Body of pancreas (tissue), 4 donors: ENCODE measurements around the gene SPATA33.

Source experiments
- POLR2A ChIP-seq, 3 donors: fragments of 450-650 bp; IDR thresholded peaks; one replicate each; pipeline ENCODE4 v1.6.1; 2016; ENCODE audit warnings: antibody characterized with exemption in 3 of 3, mild to moderate bottlenecking in 2 of 3
- TF ChIP-seq, protein P1 (sequence below), 7 experiments: fragments of 450-650 bp in 4 of 7; fragments of 200-600 bp in 3 of 7; sonication (generic) in 3 of 7; IDR thresholded peaks; one replicate each; pipeline ENCODE4 v1.5.1; 2016 to 2019; ENCODE audit warnings: antibody characterized with exemption in 7 of 7

DNA sequence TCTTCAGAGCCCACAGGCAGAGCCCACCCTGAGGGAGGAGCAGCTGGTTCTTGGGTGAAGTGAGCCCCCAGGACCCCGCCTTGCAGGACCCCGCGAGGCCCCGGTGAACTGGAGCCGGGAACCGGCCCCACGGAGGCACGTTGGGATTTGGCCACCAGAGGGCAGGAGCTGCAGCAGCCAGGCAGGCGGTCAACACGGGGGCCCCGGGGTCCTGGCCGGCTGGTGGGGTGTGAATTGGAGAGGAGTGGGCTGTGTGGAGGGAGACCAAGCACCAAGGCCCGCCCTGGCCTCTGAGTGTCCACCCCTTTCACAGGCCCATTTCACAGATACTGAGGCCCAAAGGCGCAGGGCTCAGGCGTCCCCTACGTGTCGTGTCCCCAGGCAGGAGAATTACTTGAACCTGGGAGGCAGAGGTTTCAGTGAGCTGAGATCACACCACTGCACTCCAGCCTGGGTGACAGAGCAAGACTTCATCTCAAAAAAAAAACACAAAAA lies 42.0 kb upstream of the SPATA33 start:
- TF ChIP-seq, protein P1, sequence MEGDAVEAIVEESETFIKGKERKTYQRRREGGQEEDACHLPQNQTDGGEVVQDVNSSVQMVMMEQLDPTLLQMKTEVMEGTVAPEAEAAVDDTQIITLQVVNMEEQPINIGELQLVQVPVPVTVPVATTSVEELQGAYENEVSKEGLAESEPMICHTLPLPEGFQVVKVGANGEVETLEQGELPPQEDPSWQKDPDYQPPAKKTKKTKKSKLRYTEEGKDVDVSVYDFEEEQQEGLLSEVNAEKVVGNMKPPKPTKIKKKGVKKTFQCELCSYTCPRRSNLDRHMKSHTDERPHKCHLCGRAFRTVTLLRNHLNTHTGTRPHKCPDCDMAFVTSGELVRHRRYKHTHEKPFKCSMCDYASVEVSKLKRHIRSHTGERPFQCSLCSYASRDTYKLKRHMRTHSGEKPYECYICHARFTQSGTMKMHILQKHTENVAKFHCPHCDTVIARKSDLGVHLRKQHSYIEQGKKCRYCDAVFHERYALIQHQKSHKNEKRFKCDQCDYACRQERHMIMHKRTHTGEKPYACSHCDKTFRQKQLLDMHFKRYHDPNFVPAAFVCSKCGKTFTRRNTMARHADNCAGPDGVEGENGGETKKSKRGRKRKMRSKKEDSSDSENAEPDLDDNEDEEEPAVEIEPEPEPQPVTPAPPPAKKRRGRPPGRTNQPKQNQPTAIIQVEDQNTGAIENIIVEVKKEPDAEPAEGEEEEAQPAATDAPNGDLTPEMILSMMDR (IDR thresholded peaks at IDR 0.05), result peak; percentile 23 to 55 (median 40)
- TF ChIP-seq POLR2A (IDR thresholded peaks at IDR 0.05), result no peak
